WTC11 (cell line): ENCODE measurements around the gene ZBTB47. TPM values are rescaled to one million over a fixed set of nuclear protein-coding genes. Genes with fewer than 3 reads are reported as not detected.

Experiments used
- ATAC-seq: fragments of 200-7000 bp; cut with Tn5 transposase; 2 replicates; pipeline ENCODE4 v1.10.0; 2021; ENCODE audit warnings: mild to moderate bottlenecking, moderate library complexity
- CTCF ChIA-PET: fragments of 300-600 bp; sonication (Branson Sonifier 250); formaldehyde crosslinking; loops from one replicate; lab custom pipeline; 2021; ENCODE audit warnings: antibody characterized with exemption; lab: Charles Lee
- POLR2A ChIA-PET: fragments of 350-600 bp; sonication (Branson Sonifier 250); formaldehyde crosslinking; loops from one replicate; lab custom pipeline; 2021; ENCODE audit warnings: antibody characterized with exemption; lab: Charles Lee
- DNase-seq: peaks from one replicate; pipeline ENCODE4 v3.0.0; 2021; ENCODE audit warnings: low spot score
- H3K27ac Mint-ChIP-seq: 2 replicates; pipeline ENCODE4 v1.8.0; 2021; ENCODE audit warnings: mixed read lengths
- H3K27me3 Mint-ChIP-seq: 2 replicates; pipeline ENCODE4 v1.8.0; 2021; ENCODE audit warnings: low read depth, mild to moderate bottlenecking, moderate library complexity, mixed read lengths
- H3K36me3 Mint-ChIP-seq: 2 replicates; pipeline ENCODE4 v1.8.0; 2021; ENCODE audit warnings: mixed read lengths
- H3K4me1 Mint-ChIP-seq: 2 replicates; pipeline ENCODE4 v1.8.0; 2022; ENCODE audit warnings: mixed read lengths
- H3K4me3 Mint-ChIP-seq: 2 replicates; pipeline ENCODE4 v1.8.0; 2021; ENCODE audit warnings: mild to moderate bottlenecking, moderate library complexity, mixed read lengths
- H3K9me3 Mint-ChIP-seq: 2 replicates; pipeline ENCODE4 v1.8.0; 2021; ENCODE audit warnings: mixed read lengths
- CBFB ChIP-seq: sonication (generic); formaldehyde crosslinking; IDR thresholded peaks from 2 replicates; pipeline ENCODE4 v1.8.1; 2022; ENCODE audit warnings: mild to moderate bottlenecking, low read depth, missing genetic modification reagents
- HMGA2 ChIP-seq: fragments of 250-450 bp; sonication (Bioruptor Pico); IDR thresholded peaks from 2 replicates; pipeline ENCODE4 v1.4.0; 2021; ENCODE audit warnings: mild to moderate bottlenecking, moderate library complexity
- NFE2L1 ChIP-seq: sonication (generic); formaldehyde crosslinking; IDR thresholded peaks from 2 replicates; pipeline ENCODE4 v1.8.1; 2023; ENCODE audit warnings: missing genetic modification reagents
- ZBTB21 ChIP-seq: sonication (generic); formaldehyde crosslinking; IDR thresholded peaks from 2 replicates; pipeline ENCODE4 v1.8.1; 2023; ENCODE audit warnings: mild to moderate bottlenecking, missing genetic modification reagents, borderline replicate concordance
- ZNF121 ChIP-seq: sonication (generic); formaldehyde crosslinking; IDR thresholded peaks from 2 replicates; pipeline ENCODE4 v1.8.0; 2023; ENCODE audit warnings: missing genetic modification reagents
- ZNF671 ChIP-seq: fragments of 250-450 bp; sonication (Bioruptor Pico); IDR thresholded peaks from 2 replicates; pipeline ENCODE4 v1.8.0; 2021; ENCODE audit warnings: mild to moderate bottlenecking
- total RNA-seq: library from RNA; stranded (reverse); gene quantifications from 3 replicates; pipeline ENCODE4 v1.2.3, GENCODE V29; 2021
- TF ChIP-seq, protein P1 (sequence below): sonication (generic); formaldehyde crosslinking; conservative IDR thresholded peaks from 2 replicates; pipeline ENCODE4 v1.8.1; 2022; ENCODE audit warnings: mild to moderate bottlenecking, missing genetic modification reagents
- TF ChIP-seq, protein P2 (sequence below): sonication (generic); formaldehyde crosslinking; IDR thresholded peaks from 2 replicates; pipeline ENCODE4 v1.8.1; 2022; ENCODE audit warnings: missing genetic modification reagents, borderline replicate concordance
- TF ChIP-seq, protein P3 (sequence below): sonication (generic); formaldehyde crosslinking; IDR thresholded peaks from 2 replicates; pipeline ENCODE4 v1.8.1; 2023; ENCODE audit warnings: mild to moderate bottlenecking, missing genetic modification reagents
- TF ChIP-seq, protein P4 (sequence below): fragments of 250-450 bp; sonication (Bioruptor Pico); IDR thresholded peaks from 2 replicates; pipeline ENCODE4 v1.9.0; 2021; ENCODE audit warnings: mild to moderate bottlenecking, borderline replicate concordance
- TF ChIP-seq, protein P5 (sequence below): sonication (generic); formaldehyde crosslinking; IDR thresholded peaks from 2 replicates; pipeline ENCODE4 v1.8.1; 2023; ENCODE audit warnings: mild to moderate bottlenecking, moderate library complexity, missing genetic modification reagents
- TF ChIP-seq, protein P6 (sequence below): sonication (generic); formaldehyde crosslinking; IDR thresholded peaks from 2 replicates; pipeline ENCODE4 v1.8.0; 2022; ENCODE audit warnings: missing genetic modification reagents
- TF ChIP-seq, protein P7 (sequence below): sonication (generic); formaldehyde crosslinking; IDR thresholded peaks from 2 replicates; pipeline ENCODE4 v1.8.0; 2022; ENCODE audit warnings: mild to moderate bottlenecking, missing genetic modification reagents
- TF ChIP-seq, protein P8 (sequence below): sonication (generic); formaldehyde crosslinking; conservative IDR thresholded peaks from 2 replicates; pipeline ENCODE4 v1.8.1; 2023; ENCODE audit warnings: mild to moderate bottlenecking, low read depth, missing genetic modification reagents, moderate library complexity

ZBTB47 gene
- total RNA-seq, 1 experiment from 2014 or later = 5.2 TPM

DNA sequence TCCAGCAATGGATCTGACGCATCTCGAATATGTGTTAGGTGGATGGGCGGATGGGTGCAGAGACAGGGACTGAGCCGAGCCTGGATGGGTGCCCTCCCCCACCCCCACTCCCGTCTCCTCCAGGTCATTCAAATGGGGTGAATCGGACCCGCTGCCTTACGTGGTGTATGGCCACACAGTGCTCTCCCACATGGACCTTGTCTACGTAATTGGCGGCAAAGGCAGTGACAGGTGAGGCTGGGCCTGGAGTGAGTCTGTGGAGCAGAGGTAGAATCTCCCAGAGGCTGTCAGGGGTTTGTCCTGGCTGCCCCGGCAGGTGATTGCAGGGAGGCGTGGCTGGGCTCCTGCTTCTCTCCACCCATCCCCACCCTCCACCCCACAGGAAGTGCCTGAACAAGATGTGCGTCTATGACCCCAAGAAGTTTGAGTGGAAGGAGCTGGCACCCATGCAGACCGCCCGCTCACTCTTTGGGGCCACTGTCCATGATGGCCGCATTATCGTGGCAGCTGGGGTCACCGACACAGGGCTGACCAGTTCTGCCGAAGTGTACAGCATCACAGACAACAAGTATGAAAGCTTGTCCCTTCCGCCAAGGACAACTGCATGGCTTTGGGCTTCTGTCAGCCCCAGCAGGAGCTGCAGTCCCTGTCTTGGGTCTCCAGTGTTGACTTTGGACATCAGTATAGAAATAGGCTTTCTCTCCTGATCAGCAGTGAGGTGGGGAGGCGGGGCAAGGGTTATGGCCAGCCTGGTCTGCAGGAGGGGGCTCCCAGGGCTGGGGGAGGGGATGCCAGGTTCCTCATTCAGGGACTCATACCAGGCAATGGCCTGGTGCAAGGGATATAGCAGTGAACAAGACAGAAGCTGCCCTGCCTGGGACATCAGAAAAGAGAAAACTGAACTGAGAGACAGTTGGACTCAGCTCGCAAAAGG is 35.3 kb downstream of the ZBTB47 start:
- no peak for ATAC-seq
- H3K27me3 Mint-ChIP-seq = peaks cover 3% of the 10 kb centered on the region
- peaks cover 18% of the 10 kb centered on the region for H3K4me1 Mint-ChIP-seq
- ChIA-PET POLR2A (interaction anchor here (0.9 kb wide), 1 partner anchor 36 kb away, joined by 4 read pairs; no protein-coding TSS in a partner anchor), CTCF (interaction anchor here (1.1 to 1.3 kb wide), 2 partner anchors 56 to 75 kb away, joined by 3 to 4 read pairs; no protein-coding TSS in a partner anchor)
- DNase-seq = no peak
- no peak overlapping the region for H3K4me3 Mint-ChIP-seq
- H3K36me3 Mint-ChIP-seq = no peaks in the 10 kb centered on the region
- TF ChIP-seq, protein P1, sequence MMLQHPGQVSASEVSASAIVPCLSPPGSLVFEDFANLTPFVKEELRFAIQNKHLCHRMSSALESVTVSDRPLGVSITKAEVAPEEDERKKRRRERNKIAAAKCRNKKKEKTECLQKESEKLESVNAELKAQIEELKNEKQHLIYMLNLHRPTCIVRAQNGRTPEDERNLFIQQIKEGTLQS (CRISPR knock-in tag) = no peak
- no peak for TF ChIP-seq HMGA2 (CRISPR knock-in tag)
- TF ChIP-seq, protein P2, sequence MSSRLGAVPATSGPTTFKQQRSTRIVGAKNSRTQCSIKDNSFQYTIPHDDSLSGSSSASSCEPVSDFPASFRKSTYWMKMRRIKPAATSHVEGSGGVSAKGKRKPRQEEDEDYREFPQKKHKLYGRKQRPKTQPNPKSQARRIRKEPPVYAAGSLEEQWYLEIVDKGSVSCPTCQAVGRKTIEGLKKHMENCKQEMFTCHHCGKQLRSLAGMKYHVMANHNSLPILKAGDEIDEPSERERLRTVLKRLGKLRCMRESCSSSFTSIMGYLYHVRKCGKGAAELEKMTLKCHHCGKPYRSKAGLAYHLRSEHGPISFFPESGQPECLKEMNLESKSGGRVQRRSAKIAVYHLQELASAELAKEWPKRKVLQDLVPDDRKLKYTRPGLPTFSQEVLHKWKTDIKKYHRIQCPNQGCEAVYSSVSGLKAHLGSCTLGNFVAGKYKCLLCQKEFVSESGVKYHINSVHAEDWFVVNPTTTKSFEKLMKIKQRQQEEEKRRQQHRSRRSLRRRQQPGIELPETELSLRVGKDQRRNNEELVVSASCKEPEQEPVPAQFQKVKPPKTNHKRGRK (CRISPR knock-in tag) = no peak
- TF ChIP-seq, protein P3, sequence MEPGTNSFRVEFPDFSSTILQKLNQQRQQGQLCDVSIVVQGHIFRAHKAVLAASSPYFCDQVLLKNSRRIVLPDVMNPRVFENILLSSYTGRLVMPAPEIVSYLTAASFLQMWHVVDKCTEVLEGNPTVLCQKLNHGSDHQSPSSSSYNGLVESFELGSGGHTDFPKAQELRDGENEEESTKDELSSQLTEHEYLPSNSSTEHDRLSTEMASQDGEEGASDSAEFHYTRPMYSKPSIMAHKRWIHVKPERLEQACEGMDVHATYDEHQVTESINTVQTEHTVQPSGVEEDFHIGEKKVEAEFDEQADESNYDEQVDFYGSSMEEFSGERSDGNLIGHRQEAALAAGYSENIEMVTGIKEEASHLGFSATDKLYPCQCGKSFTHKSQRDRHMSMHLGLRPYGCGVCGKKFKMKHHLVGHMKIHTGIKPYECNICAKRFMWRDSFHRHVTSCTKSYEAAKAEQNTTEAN (CRISPR knock-in tag) = no peak
- TF ChIP-seq ZNF121 (CRISPR knock-in tag) = no peak
- TF ChIP-seq, protein P4, sequence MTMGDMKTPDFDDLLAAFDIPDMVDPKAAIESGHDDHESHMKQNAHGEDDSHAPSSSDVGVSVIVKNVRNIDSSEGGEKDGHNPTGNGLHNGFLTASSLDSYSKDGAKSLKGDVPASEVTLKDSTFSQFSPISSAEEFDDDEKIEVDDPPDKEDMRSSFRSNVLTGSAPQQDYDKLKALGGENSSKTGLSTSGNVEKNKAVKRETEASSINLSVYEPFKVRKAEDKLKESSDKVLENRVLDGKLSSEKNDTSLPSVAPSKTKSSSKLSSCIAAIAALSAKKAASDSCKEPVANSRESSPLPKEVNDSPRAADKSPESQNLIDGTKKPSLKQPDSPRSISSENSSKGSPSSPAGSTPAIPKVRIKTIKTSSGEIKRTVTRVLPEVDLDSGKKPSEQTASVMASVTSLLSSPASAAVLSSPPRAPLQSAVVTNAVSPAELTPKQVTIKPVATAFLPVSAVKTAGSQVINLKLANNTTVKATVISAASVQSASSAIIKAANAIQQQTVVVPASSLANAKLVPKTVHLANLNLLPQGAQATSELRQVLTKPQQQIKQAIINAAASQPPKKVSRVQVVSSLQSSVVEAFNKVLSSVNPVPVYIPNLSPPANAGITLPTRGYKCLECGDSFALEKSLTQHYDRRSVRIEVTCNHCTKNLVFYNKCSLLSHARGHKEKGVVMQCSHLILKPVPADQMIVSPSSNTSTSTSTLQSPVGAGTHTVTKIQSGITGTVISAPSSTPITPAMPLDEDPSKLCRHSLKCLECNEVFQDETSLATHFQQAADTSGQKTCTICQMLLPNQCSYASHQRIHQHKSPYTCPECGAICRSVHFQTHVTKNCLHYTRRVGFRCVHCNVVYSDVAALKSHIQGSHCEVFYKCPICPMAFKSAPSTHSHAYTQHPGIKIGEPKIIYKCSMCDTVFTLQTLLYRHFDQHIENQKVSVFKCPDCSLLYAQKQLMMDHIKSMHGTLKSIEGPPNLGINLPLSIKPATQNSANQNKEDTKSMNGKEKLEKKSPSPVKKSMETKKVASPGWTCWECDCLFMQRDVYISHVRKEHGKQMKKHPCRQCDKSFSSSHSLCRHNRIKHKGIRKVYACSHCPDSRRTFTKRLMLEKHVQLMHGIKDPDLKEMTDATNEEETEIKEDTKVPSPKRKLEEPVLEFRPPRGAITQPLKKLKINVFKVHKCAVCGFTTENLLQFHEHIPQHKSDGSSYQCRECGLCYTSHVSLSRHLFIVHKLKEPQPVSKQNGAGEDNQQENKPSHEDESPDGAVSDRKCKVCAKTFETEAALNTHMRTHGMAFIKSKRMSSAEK (CRISPR knock-in tag) = no peak
- no peak for TF ChIP-seq ZBTB21 (CRISPR knock-in tag)
- TF ChIP-seq NFE2L1 (CRISPR knock-in tag) = no peak
- no peak overlapping the region for H3K27ac Mint-ChIP-seq
- no peaks in the 10 kb centered on the region for H3K9me3 Mint-ChIP-seq

DNA sequence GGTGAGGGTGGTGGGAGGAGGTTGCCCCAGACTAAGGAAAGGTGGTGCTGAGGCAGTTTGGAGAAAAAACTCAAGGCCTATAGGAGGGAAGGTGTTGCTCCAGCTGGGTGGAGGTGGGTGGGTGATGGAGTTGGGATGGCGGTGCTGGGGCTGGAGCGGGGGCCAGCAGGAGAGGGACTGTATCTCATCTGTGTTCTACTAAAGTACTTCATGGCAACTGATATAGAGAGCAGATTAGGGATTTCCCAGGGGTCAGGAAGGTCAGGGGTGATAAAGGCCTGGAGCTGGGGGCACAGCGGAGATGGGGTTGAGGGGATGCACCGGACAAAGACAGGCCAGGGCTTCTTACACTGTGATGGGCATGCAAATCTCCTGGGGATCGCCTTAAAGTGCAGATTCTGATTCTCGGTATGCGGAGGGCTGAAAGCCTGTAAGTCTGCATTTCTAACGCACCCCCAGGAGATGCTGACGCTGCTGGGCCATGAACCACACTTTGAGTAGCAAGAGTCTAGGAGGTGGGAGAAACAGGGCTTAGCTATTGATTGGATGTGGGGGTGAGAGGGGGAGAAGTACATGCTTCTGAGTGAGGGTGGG is 36.0 kb downstream of the ZBTB47 start:
- ATAC-seq (no peak), DNase-seq (no peak)
- no peak overlapping the region for H3K27ac Mint-ChIP-seq
- no peaks in the 10 kb centered on the region for H3K9me3 Mint-ChIP-seq
- H3K27me3 Mint-ChIP-seq = peaks cover 3% of the 10 kb centered on the region
- H3K4me3 Mint-ChIP-seq = no peak overlapping the region
- CTCF ChIA-PET = interaction anchor here (1.3 kb wide), 1 partner anchor 55 kb away, joined by 4 read pairs; no protein-coding TSS in a partner anchor
- POLR2A ChIA-PET = interaction anchor here (1.0 kb wide), 1 partner anchor 98 kb away, joined by 3 read pairs; no protein-coding TSS in a partner anchor
- H3K36me3 Mint-ChIP-seq = no peaks in the 10 kb centered on the region
- H3K4me1 Mint-ChIP-seq = peaks cover 18% of the 10 kb centered on the region
- TF ChIP-seq, protein P5, sequence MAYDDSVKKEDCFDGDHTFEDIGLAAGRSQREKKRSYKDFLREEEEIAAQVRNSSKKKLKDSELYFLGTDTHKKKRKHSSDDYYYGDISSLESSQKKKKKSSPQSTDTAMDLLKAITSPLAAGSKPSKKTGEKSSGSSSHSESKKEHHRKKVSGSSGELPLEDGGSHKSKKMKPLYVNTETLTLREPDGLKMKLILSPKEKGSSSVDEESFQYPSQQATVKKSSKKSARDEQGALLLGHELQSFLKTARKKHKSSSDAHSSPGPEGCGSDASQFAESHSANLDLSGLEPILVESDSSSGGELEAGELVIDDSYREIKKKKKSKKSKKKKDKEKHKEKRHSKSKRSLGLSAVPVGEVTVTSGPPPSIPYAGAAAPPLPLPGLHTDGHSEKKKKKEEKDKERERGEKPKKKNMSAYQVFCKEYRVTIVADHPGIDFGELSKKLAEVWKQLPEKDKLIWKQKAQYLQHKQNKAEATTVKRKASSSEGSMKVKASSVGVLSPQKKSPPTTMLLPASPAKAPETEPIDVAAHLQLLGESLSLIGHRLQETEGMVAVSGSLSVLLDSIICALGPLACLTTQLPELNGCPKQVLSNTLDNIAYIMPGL (CRISPR knock-in tag) = no peak
- TF ChIP-seq, protein P6, sequence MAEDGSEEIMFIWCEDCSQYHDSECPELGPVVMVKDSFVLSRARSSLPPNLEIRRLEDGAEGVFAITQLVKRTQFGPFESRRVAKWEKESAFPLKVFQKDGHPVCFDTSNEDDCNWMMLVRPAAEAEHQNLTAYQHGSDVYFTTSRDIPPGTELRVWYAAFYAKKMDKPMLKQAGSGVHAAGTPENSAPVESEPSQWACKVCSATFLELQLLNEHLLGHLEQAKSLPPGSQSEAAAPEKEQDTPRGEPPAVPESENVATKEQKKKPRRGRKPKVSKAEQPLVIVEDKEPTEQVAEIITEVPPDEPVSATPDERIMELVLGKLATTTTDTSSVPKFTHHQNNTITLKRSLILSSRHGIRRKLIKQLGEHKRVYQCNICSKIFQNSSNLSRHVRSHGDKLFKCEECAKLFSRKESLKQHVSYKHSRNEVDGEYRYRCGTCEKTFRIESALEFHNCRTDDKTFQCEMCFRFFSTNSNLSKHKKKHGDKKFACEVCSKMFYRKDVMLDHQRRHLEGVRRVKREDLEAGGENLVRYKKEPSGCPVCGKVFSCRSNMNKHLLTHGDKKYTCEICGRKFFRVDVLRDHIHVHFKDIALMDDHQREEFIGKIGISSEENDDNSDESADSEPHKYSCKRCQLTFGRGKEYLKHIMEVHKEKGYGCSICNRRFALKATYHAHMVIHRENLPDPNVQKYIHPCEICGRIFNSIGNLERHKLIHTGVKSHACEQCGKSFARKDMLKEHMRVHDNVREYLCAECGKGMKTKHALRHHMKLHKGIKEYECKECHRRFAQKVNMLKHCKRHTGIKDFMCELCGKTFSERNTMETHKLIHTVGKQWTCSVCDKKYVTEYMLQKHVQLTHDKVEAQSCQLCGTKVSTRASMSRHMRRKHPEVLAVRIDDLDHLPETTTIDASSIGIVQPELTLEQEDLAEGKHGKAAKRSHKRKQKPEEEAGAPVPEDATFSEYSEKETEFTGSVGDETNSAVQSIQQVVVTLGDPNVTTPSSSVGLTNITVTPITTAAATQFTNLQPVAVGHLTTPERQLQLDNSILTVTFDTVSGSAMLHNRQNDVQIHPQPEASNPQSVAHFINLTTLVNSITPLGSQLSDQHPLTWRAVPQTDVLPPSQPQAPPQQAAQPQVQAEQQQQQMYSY (CRISPR knock-in tag) = no peak
- TF ChIP-seq CBFB (CRISPR knock-in tag) = no peak
- TF ChIP-seq, protein P7, sequence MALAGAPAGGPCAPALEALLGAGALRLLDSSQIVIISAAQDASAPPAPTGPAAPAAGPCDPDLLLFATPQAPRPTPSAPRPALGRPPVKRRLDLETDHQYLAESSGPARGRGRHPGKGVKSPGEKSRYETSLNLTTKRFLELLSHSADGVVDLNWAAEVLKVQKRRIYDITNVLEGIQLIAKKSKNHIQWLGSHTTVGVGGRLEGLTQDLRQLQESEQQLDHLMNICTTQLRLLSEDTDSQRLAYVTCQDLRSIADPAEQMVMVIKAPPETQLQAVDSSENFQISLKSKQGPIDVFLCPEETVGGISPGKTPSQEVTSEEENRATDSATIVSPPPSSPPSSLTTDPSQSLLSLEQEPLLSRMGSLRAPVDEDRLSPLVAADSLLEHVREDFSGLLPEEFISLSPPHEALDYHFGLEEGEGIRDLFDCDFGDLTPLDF (CRISPR knock-in tag) = no peak
- TF ChIP-seq, protein P8, sequence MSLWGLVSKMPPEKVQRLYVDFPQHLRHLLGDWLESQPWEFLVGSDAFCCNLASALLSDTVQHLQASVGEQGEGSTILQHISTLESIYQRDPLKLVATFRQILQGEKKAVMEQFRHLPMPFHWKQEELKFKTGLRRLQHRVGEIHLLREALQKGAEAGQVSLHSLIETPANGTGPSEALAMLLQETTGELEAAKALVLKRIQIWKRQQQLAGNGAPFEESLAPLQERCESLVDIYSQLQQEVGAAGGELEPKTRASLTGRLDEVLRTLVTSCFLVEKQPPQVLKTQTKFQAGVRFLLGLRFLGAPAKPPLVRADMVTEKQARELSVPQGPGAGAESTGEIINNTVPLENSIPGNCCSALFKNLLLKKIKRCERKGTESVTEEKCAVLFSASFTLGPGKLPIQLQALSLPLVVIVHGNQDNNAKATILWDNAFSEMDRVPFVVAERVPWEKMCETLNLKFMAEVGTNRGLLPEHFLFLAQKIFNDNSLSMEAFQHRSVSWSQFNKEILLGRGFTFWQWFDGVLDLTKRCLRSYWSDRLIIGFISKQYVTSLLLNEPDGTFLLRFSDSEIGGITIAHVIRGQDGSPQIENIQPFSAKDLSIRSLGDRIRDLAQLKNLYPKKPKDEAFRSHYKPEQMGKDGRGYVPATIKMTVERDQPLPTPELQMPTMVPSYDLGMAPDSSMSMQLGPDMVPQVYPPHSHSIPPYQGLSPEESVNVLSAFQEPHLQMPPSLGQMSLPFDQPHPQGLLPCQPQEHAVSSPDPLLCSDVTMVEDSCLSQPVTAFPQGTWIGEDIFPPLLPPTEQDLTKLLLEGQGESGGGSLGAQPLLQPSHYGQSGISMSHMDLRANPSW = no peak
- TF ChIP-seq ZNF671 (CRISPR knock-in tag) = no peak
